ENCODE results near the gene NCKAP5. TPM values are rescaled to one million over a fixed set of nuclear protein-coding genes. Genes with fewer than 3 reads are reported as not detected.

The NCKAP5 gene
- total and polyA plus RNA-seq, 2 of the 8 experiments (the other 6 are each of a cell fraction or from before 2014, with no cell fraction given), result 0.27 to 0.86 TPM

GRCh38 chr2:133345638-133346037, 222.6 kb downstream of the NCKAP5 start:
- H4K5ac ChIP-seq (ENCODE audit: insufficient read length, low read depth, low read length), result no peak overlapping the region
- WGBS, 2 experiments (ENCODE audit: extremely low coverage in 1 of 2, insufficient coverage in 1 of 2, insufficient read length in 1 of 2, insufficient replicate concordance in 2 of 2, low coverage in 1 of 2, low lambda C conversion rate in 2 of 2, missing lambda C conversion rate in 1 of 2), result 100% methylated on average over 1 of the region's 1 CpG; no CpG with 5 or more reads in 1 of the 2 experiments
- no peak overlapping the region for H3K14ac ChIP-seq (ENCODE audit: insufficient read length)
- H4K91ac ChIP-seq (replicated peaks; ENCODE audit: insufficient read length, low read length), result no peak overlapping the region
- H2BK5ac ChIP-seq (ENCODE audit: low read depth, low read length), result no peak overlapping the region
- H2BK20ac ChIP-seq (ENCODE audit: low read length), result no peak overlapping the region
- no peak overlapping the region for H3K9ac ChIP-seq (replicated peaks in 1 of 4; ENCODE audit: extremely low read depth in 1 of 4, low read depth in 3 of 4, low read length in 3 of 4)
- H3K18ac ChIP-seq (ENCODE audit: extremely low read depth, low read length), result no peak overlapping the region
- H3K23me2 ChIP-seq (ENCODE audit: low read depth, low read length), result no peaks in the 10 kb centered on the region
- no peak overlapping the region for H4K8ac ChIP-seq (ENCODE audit: extremely low read depth, insufficient read depth, low read length)
- no peak overlapping the region for H2AK5ac ChIP-seq (ENCODE audit: low read depth, low read length)
- H2AFZ ChIP-seq (ENCODE audit: low read length), result no peak overlapping the region
- H2BK15ac ChIP-seq (ENCODE audit: low read length), result no peak overlapping the region
- TF ChIP-seq, protein P1, sequence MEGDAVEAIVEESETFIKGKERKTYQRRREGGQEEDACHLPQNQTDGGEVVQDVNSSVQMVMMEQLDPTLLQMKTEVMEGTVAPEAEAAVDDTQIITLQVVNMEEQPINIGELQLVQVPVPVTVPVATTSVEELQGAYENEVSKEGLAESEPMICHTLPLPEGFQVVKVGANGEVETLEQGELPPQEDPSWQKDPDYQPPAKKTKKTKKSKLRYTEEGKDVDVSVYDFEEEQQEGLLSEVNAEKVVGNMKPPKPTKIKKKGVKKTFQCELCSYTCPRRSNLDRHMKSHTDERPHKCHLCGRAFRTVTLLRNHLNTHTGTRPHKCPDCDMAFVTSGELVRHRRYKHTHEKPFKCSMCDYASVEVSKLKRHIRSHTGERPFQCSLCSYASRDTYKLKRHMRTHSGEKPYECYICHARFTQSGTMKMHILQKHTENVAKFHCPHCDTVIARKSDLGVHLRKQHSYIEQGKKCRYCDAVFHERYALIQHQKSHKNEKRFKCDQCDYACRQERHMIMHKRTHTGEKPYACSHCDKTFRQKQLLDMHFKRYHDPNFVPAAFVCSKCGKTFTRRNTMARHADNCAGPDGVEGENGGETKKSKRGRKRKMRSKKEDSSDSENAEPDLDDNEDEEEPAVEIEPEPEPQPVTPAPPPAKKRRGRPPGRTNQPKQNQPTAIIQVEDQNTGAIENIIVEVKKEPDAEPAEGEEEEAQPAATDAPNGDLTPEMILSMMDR (IDR thresholded peaks at IDR 0.05; ENCODE audit: control extremely low read depth in 1 of 3, insufficient read depth in 1 of 3, low read depth in 1 of 3, low read length in 3 of 3), result no peak
- TF ChIP-seq SP2 (IDR thresholded peaks at IDR 0.05; ENCODE audit: low read length) (no peak), SRF (IDR thresholded peaks at IDR 0.05; ENCODE audit: low read depth, low read length) (no peak), JUND (IDR thresholded peaks at IDR 0.05; ENCODE audit: low read length) (no peak), GABPA (IDR thresholded peaks at IDR 0.05; ENCODE audit: borderline replicate concordance, insufficient read depth, low read length) (no peak), SIRT6 (IDR thresholded peaks at IDR 0.05; ENCODE audit: low read length) (no peak), SUZ12 (IDR thresholded peaks at IDR 0.05; ENCODE audit: low read length) (no peak), GTF2F1 (IDR thresholded peaks at IDR 0.05; ENCODE audit: borderline replicate concordance, low read depth, low read length) (no peak), ASH2L (IDR thresholded peaks at IDR 0.05; ENCODE audit: low read length) (no peak), CBX5 (IDR thresholded peaks at IDR 0.05; ENCODE audit: low read depth, low read length) (no peak)
- TF ChIP-seq, protein P2, sequence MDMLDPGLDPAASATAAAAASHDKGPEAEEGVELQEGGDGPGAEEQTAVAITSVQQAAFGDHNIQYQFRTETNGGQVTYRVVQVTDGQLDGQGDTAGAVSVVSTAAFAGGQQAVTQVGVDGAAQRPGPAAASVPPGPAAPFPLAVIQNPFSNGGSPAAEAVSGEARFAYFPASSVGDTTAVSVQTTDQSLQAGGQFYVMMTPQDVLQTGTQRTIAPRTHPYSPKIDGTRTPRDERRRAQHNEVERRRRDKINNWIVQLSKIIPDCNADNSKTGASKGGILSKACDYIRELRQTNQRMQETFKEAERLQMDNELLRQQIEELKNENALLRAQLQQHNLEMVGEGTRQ (IDR thresholded peaks at IDR 0.05; ENCODE audit: low read length), result no peak
- ChIA-PET CTCF (ENCODE audit: partially characterized antibody) (no interaction called here), POLR2A (ENCODE audit: partially characterized antibody) (no interaction called here)
- no peak overlapping the region for H3K4me2 ChIP-seq (ENCODE audit: insufficient read depth in 1 of 2, low read depth in 2 of 2, low read length in 2 of 2)
- no peak overlapping the region for H2BK12ac ChIP-seq (ENCODE audit: low read depth, low read length)
- H4K20me1 ChIP-seq (replicated peaks in 1 of 2; ENCODE audit: control insufficient read depth in 1 of 2, insufficient read depth in 2 of 2, low read length in 2 of 2), result no peaks in the 10 kb centered on the region
- no peaks in the 10 kb centered on the region for H3K9me3 ChIP-seq (ENCODE audit: insufficient read depth in 2 of 2, low read depth in 1 of 2, low read length in 1 of 2)
- H3K36me3 ChIP-seq (ENCODE audit: control insufficient read depth in 2 of 4, insufficient read depth in 4 of 4, low read length in 3 of 4), result no peaks in the 10 kb centered on the region
- H3K56ac ChIP-seq (replicated peaks; ENCODE audit: insufficient read length, low read depth, low read length), result no peak overlapping the region
- DNase-seq (ENCODE audit: low read depth in 1 of 2, low spot score in 2 of 2) (no peak), FAIRE-seq (no peak)
- H3K79me1 ChIP-seq (ENCODE audit: low read depth, low read length), result no peaks in the 10 kb centered on the region
- H3K4me1 ChIP-seq (replicated peaks in 1 of 4; ENCODE audit: control insufficient read depth in 3 of 4, insufficient read depth in 4 of 4, low read length in 3 of 4), result peaks cover 0 to 7% (median 0%) of the 10 kb centered on the region in 4 experiments; a peak in 2 of 7 replicates
- no peak overlapping the region for H3K4me3 ChIP-seq (ENCODE audit: extremely low read depth in 1 of 4, insufficient read depth in 2 of 4, low read depth in 3 of 4, low read length in 4 of 4)
- H3K27me3 ChIP-seq (replicated peaks in 1 of 4; ENCODE audit: control insufficient read depth in 3 of 4, extremely low read depth in 1 of 4, insufficient read depth in 3 of 4, low read length in 3 of 4), result no peaks in the 10 kb centered on the region
- no peaks in the 10 kb centered on the region for H3K79me2 ChIP-seq (ENCODE audit: control insufficient read depth in 1 of 2, insufficient read depth in 2 of 2, low read length in 2 of 2)
- no peak overlapping the region for H3K27ac ChIP-seq (ENCODE audit: low read depth, low read length)
- H2BK120ac ChIP-seq (replicated peaks; ENCODE audit: low read depth, low read length), result no peak overlapping the region
- no peak overlapping the region for H3K4ac ChIP-seq (replicated peaks; ENCODE audit: insufficient read length, low read depth, low read length)
- no peak overlapping the region for H3K23ac ChIP-seq (ENCODE audit: insufficient read length)
